BLaER1 treated with 17β-estradiol and CSF1 and Interleukin-3, amounts not matched to agents 10 nM and 100 nM (cell line): Measurements from ENCODE around the gene BDKRB1.

Experiments used
- H3K27ac ChIP-seq, 11 experiments: shearing (Covaris generic); formaldehyde crosslinking; 2 replicates each; pipeline ENCODE4 v1.8.1; 2022
- H3K27me3 ChIP-seq, 11 experiments: shearing (Covaris generic); formaldehyde crosslinking; 2 replicates each; pipeline ENCODE4 v1.8.1; 2022
- H3K36me3 ChIP-seq, 11 experiments: shearing (Covaris generic); formaldehyde crosslinking; 2 replicates each; pipeline ENCODE4 v1.8.1; 2022
- H3K4me1 ChIP-seq, 10 experiments: shearing (Covaris generic); formaldehyde crosslinking; 2 replicates each; pipeline ENCODE4 v1.8.1; 2022
- H3K4me2 ChIP-seq, 11 experiments: shearing (Covaris generic); formaldehyde crosslinking; 2 replicates each; pipeline ENCODE4 v1.8.1; 2022
- H3K4me3 ChIP-seq, 10 experiments: shearing (Covaris generic); formaldehyde crosslinking; 2 replicates each; pipeline ENCODE4 v1.8.1; 2022
- H3K9ac ChIP-seq, 11 experiments: shearing (Covaris generic); formaldehyde crosslinking; 2 replicates each; pipeline ENCODE4 v1.8.1; 2022
- H3K9me3 ChIP-seq, 11 experiments: shearing (Covaris generic); formaldehyde crosslinking; replicated peaks in 1 of 11; 2 replicates each; pipeline ENCODE4 v1.8.1; 2022
- H4K20me1 ChIP-seq, 11 experiments: shearing (Covaris generic); formaldehyde crosslinking; 2 replicates each; pipeline ENCODE4 v1.8.1; 2022
- Cebpa-rat ChIP-seq, 11 experiments: shearing (Covaris generic); IDR thresholded peaks; 2 replicates each; pipeline ENCODE4 v1.8.1; 2022

The BDKRB1 gene

DNA sequence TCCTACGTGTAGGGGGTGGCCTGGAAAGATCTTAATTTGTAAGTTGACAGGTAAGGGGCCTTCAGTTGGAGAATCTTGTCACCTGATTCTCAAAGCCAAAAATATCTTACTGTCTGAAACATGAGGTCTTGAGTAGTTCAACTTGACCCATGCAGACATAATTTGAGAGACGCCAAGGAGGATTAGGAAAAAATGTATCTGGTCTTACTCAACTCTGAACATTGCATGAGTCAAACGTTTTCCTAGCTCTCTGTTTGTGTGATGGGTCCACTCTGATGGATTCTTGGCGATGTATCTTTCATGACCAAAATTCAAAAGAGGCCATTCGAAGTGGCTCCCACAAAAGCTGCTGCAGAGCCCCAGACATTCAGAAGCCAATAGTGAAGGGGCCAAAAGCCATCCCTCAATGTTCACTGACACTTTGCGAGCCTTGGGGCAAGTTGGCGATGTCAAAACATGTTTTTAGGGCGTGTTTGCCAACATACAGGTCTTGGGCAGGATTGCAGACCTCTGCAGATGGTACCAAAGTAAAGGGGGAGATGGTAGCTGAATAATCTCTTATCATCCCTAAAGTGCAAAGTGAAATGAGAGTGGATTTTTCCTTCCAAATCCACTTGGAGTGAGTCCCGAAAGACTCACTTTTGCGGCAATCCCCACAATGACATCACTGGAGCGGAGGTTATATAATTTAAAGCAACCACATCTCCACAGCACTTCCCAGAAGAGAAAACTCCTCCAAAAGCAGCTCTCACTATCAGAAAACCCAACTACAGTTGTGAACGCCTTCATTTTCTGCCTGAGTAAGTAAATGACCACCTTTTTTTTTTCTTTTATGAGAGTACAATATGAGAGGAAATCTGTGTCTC is at the start of gene BDKRB1:
BDKRB1 (plus strand) TSS at position 710 of the 866 bp plus-strand sequence. CDS start 7,473 bp downstream, outside the sequence.
- Histone ChIP-seq H3K27ac (no peak within 1 kb of the TSS), H3K36me3 (no peaks in the 10 kb centered on the region), H3K9me3 (peaks cover 8 to 13% (median 10%) of the 10 kb centered on the region in 11 experiments; a peak in 18 of 22 replicates), H3K27me3 (no peaks in the 10 kb centered on the region), H3K4me1 (no peaks in the 10 kb centered on the region), H3K4me3 (no peak within 1 kb of the TSS), H3K9ac (no peak within 1 kb of the TSS), H3K4me2 (no peak within 1 kb of the TSS), H4K20me1 (no peaks in the 10 kb centered on the region)
- TF ChIP-seq Cebpa-rat (IDR thresholded peaks at IDR 0.05), result no peak

DNA sequence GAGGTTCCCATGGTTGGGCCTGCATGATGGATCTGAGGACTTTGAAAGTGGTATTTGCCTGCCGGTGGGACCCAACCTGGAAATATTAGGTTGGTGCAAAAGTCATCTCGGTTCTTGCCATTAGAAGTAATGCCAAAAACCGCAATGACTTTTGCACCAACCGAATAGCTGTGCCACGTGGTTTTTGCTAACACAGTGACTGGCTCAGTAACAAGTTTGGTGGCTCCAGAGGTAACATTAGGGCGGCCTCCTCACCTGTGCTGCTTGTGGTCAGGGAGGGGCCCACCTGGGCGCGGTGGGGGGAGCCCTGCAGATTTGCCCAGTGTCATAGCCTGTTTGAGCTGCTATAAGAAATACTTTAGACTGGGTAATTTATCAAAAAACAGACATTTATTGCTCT is 49.5 kb upstream of the BDKRB1 start:
- Histone ChIP-seq H3K9me3 (peaks cover under 1 to 7% (median 4%) of the 10 kb centered on the region in 11 experiments; a peak in 19 of 22 replicates), H3K4me3 (no peak overlapping the region), H3K36me3 (no peaks in the 10 kb centered on the region), H3K9ac (no peak overlapping the region), H3K27me3 (no peaks in the 10 kb centered on the region; a peak in 1 of 22 replicates), H3K4me2 (peak overlapping the region in 6 of 11 experiments; percentile 72 to 93 (median 80); a peak in 6 of 22 replicates), H4K20me1 (peaks cover 0 to 6% (median 0%) of the 10 kb centered on the region in 11 experiments; a peak in 1 of 22 replicates), H3K4me1 (peaks cover 23 to 30% (median 27%) of the 10 kb centered on the region in 10 experiments), H3K27ac (no peak overlapping the region)
- no peak for TF ChIP-seq Cebpa-rat (IDR thresholded peaks at IDR 0.05)

DNA sequence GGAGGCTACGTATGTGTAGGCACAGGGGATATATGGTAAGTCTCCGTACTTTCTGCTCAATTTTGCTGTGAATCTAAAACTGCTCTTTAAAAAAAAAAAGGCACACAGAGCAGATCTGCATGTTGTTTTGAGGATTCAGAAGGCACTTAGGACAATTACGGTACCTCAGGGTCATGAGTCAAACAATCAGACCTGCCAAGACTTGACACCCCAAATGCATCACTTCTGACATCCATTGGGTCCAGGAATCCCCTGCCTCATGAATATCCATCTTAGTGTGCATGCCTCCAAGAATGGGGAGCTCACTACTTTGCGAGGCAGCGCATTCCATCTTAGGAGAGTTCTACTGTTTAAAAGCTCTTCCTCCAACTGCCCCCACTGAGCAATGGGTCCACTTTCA is 48.3 kb upstream of the BDKRB1 start:
- H4K20me1 ChIP-seq, result peaks cover 0 to 6% (median 0%) of the 10 kb centered on the region in 11 experiments; a peak in 1 of 22 replicates
- H3K27ac ChIP-seq, result no peak overlapping the region
- no peak overlapping the region for H3K9ac ChIP-seq
- H3K27me3 ChIP-seq, result no peaks in the 10 kb centered on the region; a peak in 1 of 22 replicates
- no peak overlapping the region for H3K4me3 ChIP-seq
- peaks cover 12 to 19% (median 16%) of the 10 kb centered on the region in 11 experiments; a peak in 21 of 22 replicates for H3K9me3 ChIP-seq
- no peak for TF ChIP-seq Cebpa-rat (IDR thresholded peaks at IDR 0.05)
- no peaks in the 10 kb centered on the region for H3K36me3 ChIP-seq
- H3K4me1 ChIP-seq, result peaks cover 23 to 29% (median 27%) of the 10 kb centered on the region in 10 experiments
- H3K4me2 ChIP-seq, result no peak overlapping the region

DNA sequence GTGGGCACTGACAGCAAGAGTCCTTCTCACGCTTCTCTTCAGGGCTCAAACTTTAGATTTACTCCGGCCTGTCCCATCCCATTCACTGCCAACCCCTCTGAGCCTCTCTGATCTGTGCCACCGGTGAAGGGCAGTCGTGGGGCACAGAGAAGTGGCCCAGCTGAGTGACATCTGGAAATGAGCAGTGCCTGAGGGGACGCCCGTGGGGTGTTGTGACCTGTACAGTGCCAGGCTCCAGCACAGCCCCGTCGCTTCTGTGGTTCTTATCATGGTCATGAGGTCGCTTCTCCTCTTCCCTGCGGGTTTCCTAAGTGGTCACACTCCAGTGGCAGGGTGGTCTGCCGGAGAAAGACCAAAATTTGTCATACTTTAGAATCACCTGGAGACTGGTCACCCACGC is 47.3 kb upstream of the BDKRB1 start:
- Histone ChIP-seq H3K36me3 (no peaks in the 10 kb centered on the region), H3K4me1 (peaks cover 22 to 27% (median 25%) of the 10 kb centered on the region in 10 experiments), H3K9me3 (peaks cover 14 to 24% (median 19%) of the 10 kb centered on the region in 11 experiments; a peak in 21 of 22 replicates), H3K27me3 (no peaks in the 10 kb centered on the region; a peak in 1 of 22 replicates), H3K27ac (no peak overlapping the region), H4K20me1 (peaks cover 0 to 6% (median 0%) of the 10 kb centered on the region in 11 experiments; a peak in 1 of 22 replicates), H3K9ac (no peak overlapping the region), H3K4me2 (no peak overlapping the region), H3K4me3 (no peak overlapping the region)
- TF ChIP-seq Cebpa-rat (IDR thresholded peaks at IDR 0.05), result no peak

DNA sequence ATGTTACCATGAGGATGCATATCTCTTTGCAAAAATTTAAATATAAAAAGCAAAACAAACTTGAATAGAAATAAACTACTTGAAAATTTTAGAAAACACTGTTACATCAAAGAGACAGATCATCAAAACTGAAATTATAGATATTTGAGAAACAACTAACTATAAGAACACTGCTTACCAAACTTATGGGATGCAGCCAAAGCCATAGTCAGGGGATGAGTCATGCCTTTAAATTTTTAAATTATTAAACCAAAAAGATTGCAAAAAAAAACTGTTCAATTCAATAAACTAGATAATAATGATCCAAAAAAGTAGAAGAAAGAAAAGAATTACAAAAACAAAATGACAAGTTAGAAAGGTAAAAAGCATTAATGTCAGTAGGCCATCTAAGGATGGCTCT is 43.9 kb upstream of the BDKRB1 start:
- Histone ChIP-seq H3K4me3 (no peak overlapping the region), H3K27me3 (no peaks in the 10 kb centered on the region), H3K9ac (no peak overlapping the region), H3K4me1 (peaks cover 0 to 7% (median 2%) of the 10 kb centered on the region in 10 experiments; a peak in 4 of 20 replicates), H4K20me1 (no peaks in the 10 kb centered on the region), H3K36me3 (no peaks in the 10 kb centered on the region), H3K27ac (no peak overlapping the region), H3K4me2 (no peak overlapping the region), H3K9me3 (peaks cover 14 to 24% (median 19%) of the 10 kb centered on the region in 11 experiments; a peak in 21 of 22 replicates)
- TF ChIP-seq Cebpa-rat (IDR thresholded peaks at IDR 0.05), result no peak

DNA sequence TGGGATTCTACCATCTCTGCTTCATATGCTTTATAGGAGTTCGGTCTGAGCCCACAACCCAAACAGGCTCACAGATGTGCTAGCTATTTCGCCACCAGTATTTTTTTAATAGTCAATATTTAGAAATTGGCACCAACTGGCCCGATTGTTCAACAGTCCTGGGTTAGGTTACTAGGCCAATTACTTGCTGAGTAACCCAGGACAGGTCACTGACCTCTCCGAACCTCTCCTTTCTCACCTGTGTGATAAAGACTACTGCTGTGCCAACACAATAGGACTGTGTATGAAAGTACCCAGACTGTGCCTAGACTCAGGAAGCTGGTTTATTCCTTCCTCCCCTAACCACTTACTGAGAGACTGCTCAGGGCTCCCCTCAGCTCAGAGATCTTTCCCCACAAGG is 43.1 kb upstream of the BDKRB1 start:
- Histone ChIP-seq H3K36me3 (no peaks in the 10 kb centered on the region), H3K9me3 (peaks cover 14 to 24% (median 19%) of the 10 kb centered on the region in 11 experiments; a peak in 21 of 22 replicates), H3K4me2 (no peak overlapping the region), H3K4me1 (peaks cover 0 to 7% (median 2%) of the 10 kb centered on the region in 10 experiments; a peak in 4 of 20 replicates), H3K27me3 (no peaks in the 10 kb centered on the region), H3K9ac (no peak overlapping the region), H3K27ac (no peak overlapping the region), H3K4me3 (no peak overlapping the region), H4K20me1 (no peaks in the 10 kb centered on the region)
- no peak for TF ChIP-seq Cebpa-rat (IDR thresholded peaks at IDR 0.05)

DNA sequence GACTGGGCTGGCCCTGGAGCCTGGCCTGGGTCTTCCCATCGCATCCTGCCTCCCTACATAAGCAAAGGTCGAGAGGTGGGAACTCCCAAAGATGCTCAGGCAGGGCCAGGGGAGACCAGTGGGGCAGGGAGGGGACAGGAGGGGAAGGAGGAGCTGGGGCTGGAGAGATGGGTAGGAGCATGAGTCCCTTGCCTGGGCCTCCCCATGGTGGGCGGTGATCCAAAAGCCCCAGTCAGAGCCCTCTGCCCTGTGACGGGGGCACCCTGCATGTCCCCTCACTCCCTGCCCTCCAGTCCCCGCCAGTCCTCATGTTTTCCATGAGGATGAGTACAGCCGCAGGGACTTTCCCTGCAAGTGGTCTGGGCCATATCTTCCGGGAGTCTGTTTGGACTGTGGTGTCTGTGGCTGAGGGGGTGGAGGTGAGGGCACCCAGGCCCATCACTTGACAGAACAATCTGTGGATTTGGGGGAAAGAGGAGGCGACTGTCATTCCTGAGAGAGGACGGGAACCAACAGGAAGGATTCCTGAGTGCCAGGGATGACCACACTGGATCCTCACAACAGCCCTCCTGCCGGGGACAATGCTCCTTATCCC is 42.0 kb upstream of the BDKRB1 start:
- no peak for TF ChIP-seq Cebpa-rat (IDR thresholded peaks at IDR 0.05)
- peaks cover 0 to 7% (median 2%) of the 10 kb centered on the region in 10 experiments; a peak in 4 of 20 replicates for H3K4me1 ChIP-seq
- H3K4me3 ChIP-seq, result no peak overlapping the region
- no peaks in the 10 kb centered on the region for H4K20me1 ChIP-seq
- H3K27me3 ChIP-seq, result no peaks in the 10 kb centered on the region
- no peak overlapping the region for H3K9ac ChIP-seq
- H3K36me3 ChIP-seq, result no peaks in the 10 kb centered on the region
- H3K4me2 ChIP-seq, result no peak overlapping the region
- H3K27ac ChIP-seq, result no peak overlapping the region
- H3K9me3 ChIP-seq, result peaks cover 14 to 24% (median 19%) of the 10 kb centered on the region in 11 experiments; a peak in 21 of 22 replicates

DNA sequence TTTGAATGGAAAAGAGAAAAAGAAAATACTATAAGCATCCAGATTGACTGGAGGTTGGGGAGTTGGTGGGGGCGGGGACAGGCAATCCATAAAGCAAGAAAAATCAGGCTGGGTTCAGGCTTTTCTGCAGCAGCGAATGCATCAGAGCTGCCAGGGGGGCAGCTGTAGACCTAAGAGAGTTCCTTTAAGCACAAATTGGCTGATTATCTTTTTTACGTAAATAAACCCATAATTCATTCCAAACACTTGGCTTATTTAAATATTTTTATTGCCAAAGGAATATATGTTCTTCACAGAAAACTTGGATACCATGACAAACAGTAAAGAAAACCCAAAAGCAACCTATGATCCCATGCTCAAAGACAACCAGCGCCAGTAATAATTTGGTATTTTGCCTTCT is 41.2 kb upstream of the BDKRB1 start:
- Histone ChIP-seq H4K20me1 (no peaks in the 10 kb centered on the region), H3K9ac (no peak overlapping the region), H3K27me3 (no peaks in the 10 kb centered on the region), H3K36me3 (no peaks in the 10 kb centered on the region), H3K27ac (no peak overlapping the region), H3K4me3 (no peak overlapping the region), H3K4me1 (peaks cover 0 to 9% (median 4%) of the 10 kb centered on the region in 10 experiments; a peak in 9 of 20 replicates), H3K9me3 (peaks cover 14 to 24% (median 19%) of the 10 kb centered on the region in 11 experiments; a peak in 21 of 22 replicates), H3K4me2 (no peak overlapping the region)
- TF ChIP-seq Cebpa-rat (IDR thresholded peaks at IDR 0.05), result no peak
